Right lobe of liver (tissue), 6 donors: ENCODE results near the gene EPHA4. TPM values are rescaled to one million over a fixed set of nuclear protein-coding genes. Genes with fewer than 3 reads are reported as not detected.

Experiments used
- ATAC-seq, 4 donors: fragments of 200-7000 bp; cut with Tn5 transposase; one replicate each; pipeline ENCODE4 v1.9.1; 2020; ENCODE audit warnings: mild to moderate bottlenecking in 4 of 4, moderate library complexity in 4 of 4
- DNase-seq, 3 donors: peaks; one replicate each; pipeline ENCODE4 v3.0.0-alpha.2; 2020
- H3K27ac ChIP-seq, 3 donors: fragments of 200-600 bp; one replicate each; pipeline ENCODE4 v1.8.0; 2022
- H3K27me3 ChIP-seq, 2 donors: fragments of 200-600 bp; one replicate each; pipeline ENCODE4 v1.8.0; 2022
- H3K36me3 ChIP-seq, 4 donors: fragments of 200-600 bp; sonication (generic) in 1 of 4; one replicate each; pipeline versions ENCODE4 v1.5.1 to v1.8.0; 2017 to 2022; ENCODE audit warnings: control low read depth in 1 of 4
- H3K4me1 ChIP-seq, 4 donors: fragments of 200-600 bp; sonication (generic) in 1 of 4; one replicate each; pipeline versions ENCODE4 v1.5.1 to v1.8.0; 2017 to 2022; ENCODE audit warnings: control low read depth in 1 of 4
- H3K4me3 ChIP-seq, 3 donors: fragments of 200-600 bp; one replicate each; pipeline ENCODE4 v1.8.0; 2022
- H3K9me3 ChIP-seq, 4 donors: fragments of 200-600 bp; sonication (generic) in 1 of 4; one replicate each; pipeline versions ENCODE4 v1.5.1 to v1.8.0; 2017 to 2022; ENCODE audit warnings: control low read depth in 1 of 4
- CTCF ChIP-seq, 4 donors: fragments of 200-600 bp in 3 of 4; fragments of 450-650 bp in 1 of 4; IDR thresholded peaks; one replicate each; pipeline versions ENCODE4 v1.5.1 to v1.8.0; 2016 to 2022; ENCODE audit warnings: antibody characterized with exemption in 4 of 4, mild to moderate bottlenecking in 2 of 4
- POLR2A ChIP-seq: fragments of 450-650 bp; IDR thresholded peaks from one replicate; pipeline ENCODE4 v1.6.1; 2017; ENCODE audit warnings: antibody characterized with exemption, mild to moderate bottlenecking
- WGBS: methylation state at CpG from one replicate; pipeline ENCODE4 v1.1.6; 2018; ENCODE audit warnings: low coverage, low lambda C conversion rate; ENCODE audit not compliant: insufficient coverage; ENCODE audit errors: missing lambda C conversion rate; 5-methylcytosine and 5-hydroxymethylcytosine counted together
- intact Hi-C, 2 donors: fragments of 100-400 bp; cut with DNase I; formaldehyde crosslinking; loops; one replicate each; pipeline versions ENCODE4 v1.11.2 to v1.14.1; 2022
- total RNA-seq, 6 experiments: library from RNA; depleted of rRNA in 2 of 6; stranded (reverse); fragments of >200 nt in 2 of 6; fragmentation: NEBNext Ultra II Directional in 3 of 6; extraction: Animal tissue kit (Norgen Biotek cat#: 25700) in 3 of 6; gene quantifications; one replicate each; pipeline versions ENCODE4 v1.1.0 to v1.2.4, GENCODE V29; 2016 to 2023
- donor health status: DM: no; HTN: yes; CAD: no.
- donor health status: DM: no; HTN: no; CAD: no.
- donor health status: DM: no; HTN: no; CAD: no.
- donor health status: DM: no; HTN: yes; CAD: no.
- donor health status: DM: no; HTN: yes; CAD: no.

The EPHA4 gene
- total RNA-seq, 6 experiments from 2014 or later = 0.61 to 2.9 (median 1.0) TPM

- TF ChIP-seq POLR2A (no peak), CTCF (IDR thresholded peaks at IDR 0.05) (no peak)
- intact Hi-C loops = no loop called here
- H3K27ac ChIP-seq = no peak overlapping the region
- DNase-seq (no peak), ATAC-seq (peak; percentile 38 to 53 (median 45))
- H3K36me3 ChIP-seq = no peaks in the 10 kb centered on the region
- H3K4me3 ChIP-seq = no peak overlapping the region
- WGBS = 18% methylated on average over 6 of the region's 6 CpGs
- H3K9me3 ChIP-seq = no peaks in the 10 kb centered on the region
- no peaks in the 10 kb centered on the region for H3K27me3 ChIP-seq
- no peaks in the 10 kb centered on the region for H3K4me1 ChIP-seq
These were observed 44.3 kb downstream of the EPHA4 start for GRCh38 chr2:221527776-221528309.

- DNase-seq (no peak), ATAC-seq (no peak)
- no peaks in the 10 kb centered on the region for H3K36me3 ChIP-seq
- H3K27me3 ChIP-seq = no peaks in the 10 kb centered on the region
- H3K4me1 ChIP-seq = no peaks in the 10 kb centered on the region
- H3K4me3 ChIP-seq = no peak overlapping the region
- intact Hi-C loops = no loop called here
- WGBS = 66% methylated on average over 5 of the region's 6 CpGs
- H3K27ac ChIP-seq = no peak overlapping the region
- no peaks in the 10 kb centered on the region for H3K9me3 ChIP-seq
- TF ChIP-seq POLR2A = no peak
- TF ChIP-seq CTCF (IDR thresholded peaks at IDR 0.05) = no peak
These were observed 47.9 kb downstream of the EPHA4 start for GRCh38 chr2:221524158-221524557.

DNA sequence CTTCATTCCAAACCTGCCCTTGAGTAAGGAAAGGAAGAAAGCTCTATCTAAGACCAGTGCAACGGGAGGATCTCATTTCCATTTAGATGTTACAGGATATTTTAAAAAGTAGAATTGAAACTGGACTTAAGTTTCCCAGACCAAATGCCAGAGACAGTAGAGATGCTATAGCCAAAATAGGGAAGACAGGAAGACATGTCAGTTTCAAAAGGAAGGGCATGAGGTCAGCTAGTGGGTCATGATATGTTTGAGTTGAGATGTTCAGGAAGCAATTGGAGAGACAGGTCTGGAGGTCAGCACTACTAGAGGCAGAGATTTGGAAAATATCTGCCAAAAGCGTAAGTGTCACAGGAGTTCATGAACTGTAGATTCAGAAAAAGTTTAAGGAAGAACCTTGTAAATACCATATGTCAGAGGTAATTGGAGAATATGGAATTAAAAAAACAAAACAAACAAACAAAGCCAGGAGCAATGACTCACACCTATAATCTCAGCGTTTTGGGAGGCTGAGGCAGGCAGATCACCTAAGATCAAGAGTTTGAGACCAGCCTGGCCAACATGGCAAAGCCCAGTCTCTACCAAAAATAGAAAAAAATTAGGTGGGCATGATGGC lies 50.8 kb downstream of the EPHA4 start:
- no peaks in the 10 kb centered on the region for H3K4me1 ChIP-seq
- ATAC-seq = peak; percentile 28 to 69 (median 60)
- 37% methylated on average over 3 of the region's 3 CpGs for WGBS
- TF ChIP-seq CTCF (IDR thresholded peaks at IDR 0.05) (no peak), POLR2A (no peak)
- H3K27ac ChIP-seq = no peak overlapping the region
- H3K36me3 ChIP-seq = no peaks in the 10 kb centered on the region
- DNase-seq = no peak
- intact Hi-C loops = no loop called here
- no peaks in the 10 kb centered on the region for H3K27me3 ChIP-seq
- no peaks in the 10 kb centered on the region for H3K9me3 ChIP-seq
- no peak overlapping the region for H3K4me3 ChIP-seq

- TF ChIP-seq POLR2A = no peak
- no peak for TF ChIP-seq CTCF (IDR thresholded peaks at IDR 0.05)
- no peaks in the 10 kb centered on the region for H3K36me3 ChIP-seq
- H3K27me3 ChIP-seq = no peaks in the 10 kb centered on the region
- no peaks in the 10 kb centered on the region for H3K4me1 ChIP-seq
- 67% methylated on average over 7 of the region's 7 CpGs for WGBS
- no peaks in the 10 kb centered on the region for H3K9me3 ChIP-seq
- ATAC-seq (no peak), DNase-seq (no peak)
- intact Hi-C loops = no loop called here
- no peak overlapping the region for H3K4me3 ChIP-seq
- H3K27ac ChIP-seq = no peak overlapping the region
These were observed 53.0 kb downstream of the EPHA4 start for GRCh38 chr2:221518935-221519625.
